Right lobe of liver (tissue), 6 donors: ENCODE data around the gene GIPC2. TPM values are rescaled to one million over a fixed set of nuclear protein-coding genes. Genes with fewer than 3 reads are reported as not detected.

Experiments
- ATAC-seq, 4 donors: fragments of 200-7000 bp; cut with Tn5 transposase; one replicate each; pipeline ENCODE4 v1.9.1; 2020; ENCODE audit warnings: mild to moderate bottlenecking in 4 of 4, moderate library complexity in 4 of 4
- DNase-seq, 3 donors: peaks; one replicate each; pipeline ENCODE4 v3.0.0-alpha.2; 2020
- H3K27ac ChIP-seq, 3 donors: fragments of 200-600 bp; one replicate each; pipeline ENCODE4 v1.8.0; 2022
- H3K27me3 ChIP-seq, 2 donors: fragments of 200-600 bp; one replicate each; pipeline ENCODE4 v1.8.0; 2022
- H3K36me3 ChIP-seq, 4 donors: fragments of 200-600 bp; sonication (generic) in 1 of 4; one replicate each; pipeline versions ENCODE4 v1.5.1 to v1.8.0; 2017 to 2022; ENCODE audit warnings: control low read depth in 1 of 4
- H3K4me1 ChIP-seq, 4 donors: fragments of 200-600 bp; sonication (generic) in 1 of 4; one replicate each; pipeline versions ENCODE4 v1.5.1 to v1.8.0; 2017 to 2022; ENCODE audit warnings: control low read depth in 1 of 4
- H3K4me3 ChIP-seq, 3 donors: fragments of 200-600 bp; one replicate each; pipeline ENCODE4 v1.8.0; 2022
- H3K9me3 ChIP-seq, 4 donors: fragments of 200-600 bp; sonication (generic) in 1 of 4; one replicate each; pipeline versions ENCODE4 v1.5.1 to v1.8.0; 2017 to 2022; ENCODE audit warnings: control low read depth in 1 of 4
- CTCF ChIP-seq, 4 donors: fragments of 200-600 bp in 3 of 4; fragments of 450-650 bp in 1 of 4; IDR thresholded peaks; one replicate each; pipeline versions ENCODE4 v1.5.1 to v1.8.0; 2016 to 2022; ENCODE audit warnings: antibody characterized with exemption in 4 of 4, mild to moderate bottlenecking in 2 of 4
- POLR2A ChIP-seq: fragments of 450-650 bp; IDR thresholded peaks from one replicate; pipeline ENCODE4 v1.6.1; 2017; ENCODE audit warnings: antibody characterized with exemption, mild to moderate bottlenecking
- WGBS: methylation state at CpG from one replicate; pipeline ENCODE4 v1.1.6; 2018; ENCODE audit warnings: low coverage, low lambda C conversion rate; ENCODE audit not compliant: insufficient coverage; ENCODE audit errors: missing lambda C conversion rate; 5-methylcytosine and 5-hydroxymethylcytosine counted together
- intact Hi-C, 2 donors: fragments of 100-400 bp; cut with DNase I; formaldehyde crosslinking; loops; one replicate each; pipeline versions ENCODE4 v1.11.2 to v1.14.1; 2022
- total RNA-seq, 6 experiments: library from RNA; depleted of rRNA in 2 of 6; stranded (reverse); fragments of >200 nt in 2 of 6; fragmentation: NEBNext Ultra II Directional in 3 of 6; extraction: Animal tissue kit (Norgen Biotek cat#: 25700) in 3 of 6; gene quantifications; one replicate each; pipeline versions ENCODE4 v1.1.0 to v1.2.4, GENCODE V29; 2016 to 2023
- donor health status: DM: no; HTN: yes; CAD: no.
- donor health status: DM: no; HTN: no; CAD: no.
- donor health status: DM: no; HTN: no; CAD: no.
- donor health status: DM: no; HTN: yes; CAD: no.
- donor health status: DM: no; HTN: yes; CAD: no.

The GIPC2 gene
- total RNA-seq, 6 experiments from 2014 or later = 4.7 to 9.8 (median 7.0) TPM

- Histone ChIP-seq H3K4me3 (no peak overlapping the region), H3K4me1 (peaks cover 0 to 14% (median 0%) of the 10 kb centered on the region in 4 donors), H3K27me3 (no peaks in the 10 kb centered on the region), H3K27ac (no peak overlapping the region), H3K36me3 (no peaks in the 10 kb centered on the region), H3K9me3 (no peaks in the 10 kb centered on the region)
- no peak for TF ChIP-seq CTCF (IDR thresholded peaks at IDR 0.05)
- TF ChIP-seq POLR2A = no peak
- ATAC-seq (no peak), DNase-seq (no peak)
- intact Hi-C loops = no loop called here
- 95% methylated on average over 2 of the region's 2 CpGs for WGBS
These were observed 7.7 kb downstream of the GIPC2 start for GRCh38 chr1:78053498-78053897.

GRCh38 chr1:78054559-78054958 is 8.8 kb downstream of the GIPC2 start:
- intact Hi-C loops = no loop called here
- DNase-seq (no peak), ATAC-seq (no peak)
- H3K9me3 ChIP-seq = no peaks in the 10 kb centered on the region
- TF ChIP-seq POLR2A = no peak
- TF ChIP-seq CTCF (IDR thresholded peaks at IDR 0.05) = no peak
- H3K4me3 ChIP-seq = no peak overlapping the region
- no peaks in the 10 kb centered on the region for H3K27me3 ChIP-seq
- no peaks in the 10 kb centered on the region for H3K36me3 ChIP-seq
- H3K27ac ChIP-seq = no peak overlapping the region
- H3K4me1 ChIP-seq = peaks cover 0 to 14% (median 0%) of the 10 kb centered on the region in 4 donors

- 50% methylated on average over 2 of the region's 2 CpGs for WGBS
These were observed 9.2 kb downstream of the GIPC2 start for GRCh38 chr1:78054972-78055371.

GRCh38 chr1:78055565-78056132 is 9.9 kb downstream of the GIPC2 start:
- WGBS = 35% methylated on average over 3 of the region's 3 CpGs
- Histone ChIP-seq H3K27me3 (no peaks in the 10 kb centered on the region), H3K4me1 (peaks cover 0 to 14% (median 0%) of the 10 kb centered on the region in 4 donors), H3K9me3 (no peaks in the 10 kb centered on the region), H3K27ac (no peak overlapping the region), H3K36me3 (no peaks in the 10 kb centered on the region), H3K4me3 (peak overlapping the region in 1 of 3 donors; percentile 2)
- intact Hi-C loops = no loop called here
- ATAC-seq (peak; percentile 45 to 73 (median 56)), DNase-seq (no peak)
- TF ChIP-seq CTCF (IDR thresholded peaks at IDR 0.05) = no peak
- TF ChIP-seq POLR2A = no peak

More at GRCh38 chr1:78054972-78055371, 9.2 kb downstream of the GIPC2 start:
- H3K4me3 ChIP-seq = no peak overlapping the region
- intact Hi-C loops = no loop called here
- H3K4me1 ChIP-seq = peaks cover 0 to 14% (median 0%) of the 10 kb centered on the region in 4 donors
- H3K27me3 ChIP-seq = no peaks in the 10 kb centered on the region
- H3K36me3 ChIP-seq = no peaks in the 10 kb centered on the region
- DNase-seq (no peak), ATAC-seq (no peak)
- H3K27ac ChIP-seq = no peak overlapping the region
- TF ChIP-seq CTCF (IDR thresholded peaks at IDR 0.05) (no peak), POLR2A (no peak)
- H3K9me3 ChIP-seq = no peaks in the 10 kb centered on the region

- H3K9me3 ChIP-seq = no peaks in the 10 kb centered on the region
- intact Hi-C loops = no loop called here
- no peak for DNase-seq
- no peaks in the 10 kb centered on the region for H3K36me3 ChIP-seq
- WGBS = 88% methylated on average over 4 of the region's 4 CpGs
- no peak for TF ChIP-seq CTCF (IDR thresholded peaks at IDR 0.05)
- no peak for TF ChIP-seq POLR2A
- no peak overlapping the region for H3K27ac ChIP-seq
- H3K4me1 ChIP-seq = peaks cover 0 to 14% (median 0%) of the 10 kb centered on the region in 4 donors
- no peak overlapping the region for H3K4me3 ChIP-seq
- no peaks in the 10 kb centered on the region for H3K27me3 ChIP-seq
- no peak for ATAC-seq
These were observed 12.9 kb downstream of the GIPC2 start for GRCh38 chr1:78058670-78059069.
